NCI-H510A (cell line): ENCODE results near the gene PPP1R13B.
"Not testable (repeated sequence)": the region's sequence is repeated elsewhere in the genome, so short reads cannot be mapped to it uniquely, and the experiment has no call there.

Source experiments
- DNase-seq: peaks from one replicate; lab custom pipeline; 2025; lab: John Stamatoyannopoulos, UW

PPP1R13B gene

DNA sequence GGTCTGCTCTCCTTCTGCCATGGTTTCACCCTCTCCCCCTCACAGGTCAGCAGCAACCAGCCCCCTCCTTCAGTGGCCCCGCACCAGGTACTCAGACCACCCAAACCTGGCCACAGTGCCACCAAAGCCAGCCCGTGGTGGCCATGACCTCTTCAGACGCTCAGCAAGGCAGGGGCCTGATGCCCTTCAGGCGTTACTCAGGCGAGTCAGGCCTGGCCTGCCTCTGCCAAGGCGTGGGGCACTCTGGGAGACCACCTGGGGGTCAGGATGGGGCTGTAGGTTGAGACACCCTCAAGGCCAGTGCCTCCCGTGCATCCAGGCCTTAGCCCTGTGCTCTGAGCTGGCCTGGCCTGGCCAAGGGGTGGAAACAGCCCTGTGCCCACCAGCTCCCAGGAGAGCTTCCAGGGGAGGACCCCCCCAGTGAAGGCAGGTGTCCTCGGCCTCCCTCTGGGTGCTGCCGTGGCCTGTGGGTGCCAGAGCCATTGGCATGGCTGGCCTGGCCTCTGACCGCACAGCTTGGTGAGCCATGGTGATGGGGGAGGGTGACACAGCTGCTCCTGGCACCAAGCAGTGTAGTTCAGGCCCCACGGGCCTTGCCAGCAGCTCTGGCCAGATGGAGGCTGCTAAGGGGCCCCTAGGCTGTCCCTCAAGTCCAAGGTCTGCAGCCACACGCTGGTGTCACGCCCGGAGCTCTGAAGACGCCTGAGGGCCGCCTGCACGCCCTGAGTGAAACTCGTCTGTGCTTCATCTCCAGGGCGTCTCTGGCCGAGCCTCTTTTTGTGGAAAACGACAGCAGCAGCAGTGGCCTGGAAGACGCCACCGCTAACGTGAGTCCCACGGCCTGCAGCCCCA is 147.2 kb downstream of the PPP1R13B start:
- no peak for DNase-seq

DNA sequence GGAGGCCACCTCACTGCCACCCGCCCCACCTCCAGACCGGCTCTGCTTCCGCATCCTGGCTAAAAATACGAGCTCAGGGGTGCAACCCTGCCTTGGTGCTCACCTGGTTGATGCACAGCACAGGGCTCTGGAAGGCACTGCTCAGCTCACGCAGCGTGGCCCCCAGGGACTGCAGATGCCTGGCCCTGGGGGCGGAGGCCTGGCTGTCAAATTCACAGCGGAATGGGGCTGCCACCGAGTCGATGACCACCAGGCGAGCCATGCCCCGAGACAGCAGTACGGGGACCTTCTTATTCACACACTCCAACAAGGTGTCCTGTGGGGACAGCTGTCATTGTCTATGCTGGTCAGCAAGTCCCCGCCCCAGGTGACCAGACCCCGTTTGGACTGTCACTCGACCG is 148.1 kb downstream of the PPP1R13B start:
- no peak for DNase-seq

DNA sequence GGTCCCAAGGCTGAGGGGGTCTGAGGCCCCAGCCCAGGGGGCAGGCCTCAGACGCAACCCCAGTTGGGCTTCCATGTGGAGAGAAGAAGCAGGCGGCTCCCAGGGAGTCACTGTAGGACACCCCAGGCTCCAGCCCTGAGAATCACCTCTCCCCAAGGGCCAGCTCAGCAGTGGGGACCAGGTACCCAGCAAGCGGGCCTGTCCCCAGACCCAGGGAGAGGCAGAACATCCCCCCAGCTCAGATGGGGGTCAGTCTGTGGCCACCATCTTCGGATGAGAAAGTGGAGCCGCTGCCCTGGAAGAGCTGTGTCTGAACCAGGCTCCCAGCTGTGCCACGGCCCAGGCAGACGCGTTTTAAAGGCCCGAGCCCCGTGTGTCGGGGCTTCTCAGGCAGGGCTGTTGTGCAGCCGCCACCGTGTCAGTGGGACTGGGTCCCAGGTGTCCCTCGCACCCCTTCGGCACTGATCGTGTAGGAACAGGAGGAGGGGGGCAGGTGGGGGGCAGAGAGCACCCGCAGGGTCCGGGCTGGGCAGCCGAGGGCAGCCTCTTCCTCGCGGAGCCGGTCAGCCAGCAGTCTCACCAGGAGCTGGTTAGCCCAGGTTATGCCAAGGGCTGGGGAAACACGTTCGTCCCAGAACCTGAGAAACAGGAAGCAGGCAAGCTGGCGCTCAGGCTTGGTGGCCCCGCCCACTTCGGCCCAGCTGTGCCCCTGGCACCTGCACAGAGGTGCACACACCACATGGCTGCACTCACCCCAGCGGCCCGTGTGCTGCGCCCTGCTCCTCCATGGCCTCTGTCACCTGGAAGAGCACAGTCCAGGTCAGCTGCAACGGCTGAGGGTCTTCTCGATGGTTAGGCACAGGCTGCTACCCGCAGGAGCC is 148.8 kb downstream of the PPP1R13B start:
- DNase-seq: peak; percentile 83

DNA sequence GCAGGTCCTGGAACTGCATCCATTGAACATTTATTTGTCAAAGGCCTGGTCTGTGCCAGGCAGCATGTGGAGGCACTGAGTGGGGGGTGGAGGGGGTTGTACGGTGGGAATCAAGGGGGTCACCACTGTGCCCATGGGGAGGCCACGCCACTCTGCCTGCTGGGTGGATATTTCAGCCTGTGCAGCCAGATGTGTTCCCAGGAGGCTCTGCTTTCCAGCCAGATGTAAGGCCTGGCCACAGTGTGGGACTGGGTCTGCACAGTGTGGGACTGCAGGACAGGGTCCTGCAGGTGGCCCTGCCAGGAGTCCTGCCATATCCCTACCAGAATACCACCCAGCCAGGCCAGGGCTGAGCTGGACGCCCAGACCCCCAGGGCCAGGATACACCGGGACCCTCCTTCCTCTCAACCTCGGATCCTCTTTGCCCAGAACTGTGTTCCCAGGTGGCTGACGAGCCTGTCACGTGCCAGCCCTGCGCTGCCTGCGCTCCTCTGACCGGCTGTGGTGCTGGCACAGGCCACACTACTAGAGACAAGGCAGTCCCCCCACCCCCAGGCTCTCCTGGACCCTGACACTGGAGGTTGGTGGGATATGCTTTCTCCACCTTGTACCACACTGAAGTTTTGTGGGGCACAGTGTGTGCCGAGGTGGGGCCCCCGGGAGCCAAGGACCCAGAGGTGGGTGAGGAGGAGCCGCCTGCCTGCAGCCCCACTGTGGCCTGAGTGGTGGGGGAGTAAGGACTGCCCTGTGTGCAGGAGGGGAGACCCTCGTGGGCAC is 149.6 kb downstream of the PPP1R13B start:
- no peak for DNase-seq

DNA sequence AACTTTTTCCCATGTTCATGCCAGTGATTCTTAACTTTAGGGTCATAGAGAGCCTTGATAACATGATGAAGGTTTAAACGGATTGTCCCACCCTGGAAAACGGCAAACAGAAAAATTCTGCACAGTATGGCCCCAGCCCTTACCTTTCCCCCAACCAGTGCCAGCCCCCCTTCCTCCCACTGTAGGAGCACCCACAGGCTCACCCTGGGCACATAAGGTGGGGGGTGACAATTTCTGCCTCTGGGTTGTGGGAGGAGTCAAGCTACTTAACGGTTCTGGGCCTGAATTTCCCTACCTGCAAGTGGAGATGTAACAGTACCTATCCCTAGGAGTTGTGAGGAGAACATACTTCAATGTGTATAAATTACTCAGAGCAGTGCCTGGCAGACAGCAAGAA is 150.2 kb downstream of the PPP1R13B start:
- DNase-seq: no peak

DNA sequence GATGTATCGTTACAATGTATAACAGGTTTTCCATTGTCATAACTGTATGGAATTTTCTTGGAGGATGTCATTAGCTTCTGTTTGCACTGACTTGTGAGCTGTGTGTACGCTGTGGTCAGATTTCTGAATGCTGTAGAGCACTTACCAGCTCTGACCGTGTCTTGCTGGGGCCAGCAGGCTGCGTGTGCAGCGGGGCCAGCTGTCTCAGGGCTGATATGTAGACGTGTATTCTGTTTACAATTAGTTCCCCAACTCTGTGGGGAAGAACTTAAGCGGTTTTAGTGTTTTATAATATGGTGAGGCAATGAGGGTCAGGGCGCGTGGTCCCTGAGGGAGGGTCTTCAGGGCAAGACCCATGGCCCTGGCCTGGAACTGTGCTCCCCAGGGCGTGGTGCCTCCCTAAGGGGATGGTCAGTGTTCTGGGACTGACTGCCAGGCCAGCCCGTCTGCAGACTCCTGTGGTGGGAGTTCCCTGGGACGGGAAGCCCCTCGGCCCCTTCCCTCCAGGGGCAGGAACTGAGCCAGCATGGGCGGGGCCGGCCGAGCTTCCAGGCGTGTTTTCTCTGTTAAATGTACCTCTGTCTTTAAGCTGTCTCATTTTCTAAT is 150.8 kb downstream of the PPP1R13B start:
- no peak for DNase-seq

DNA sequence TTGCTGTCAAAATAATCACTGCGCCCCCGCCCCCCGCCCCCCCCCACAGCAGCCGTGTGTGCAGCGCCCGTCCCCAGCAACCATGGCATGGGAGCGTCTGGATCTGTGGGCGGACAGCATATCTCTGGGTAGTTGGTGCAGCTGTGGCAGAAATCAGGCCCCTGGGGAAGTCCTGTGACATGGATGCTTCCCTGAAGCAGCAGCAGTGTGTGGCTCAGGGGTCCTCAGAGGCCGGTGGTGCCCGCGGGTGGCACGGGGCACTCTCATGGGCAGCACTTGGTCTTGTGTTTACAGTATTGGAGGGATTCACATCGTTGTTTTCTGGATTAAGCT is 151.3 kb downstream of the PPP1R13B start:
- no peak for DNase-seq

DNA sequence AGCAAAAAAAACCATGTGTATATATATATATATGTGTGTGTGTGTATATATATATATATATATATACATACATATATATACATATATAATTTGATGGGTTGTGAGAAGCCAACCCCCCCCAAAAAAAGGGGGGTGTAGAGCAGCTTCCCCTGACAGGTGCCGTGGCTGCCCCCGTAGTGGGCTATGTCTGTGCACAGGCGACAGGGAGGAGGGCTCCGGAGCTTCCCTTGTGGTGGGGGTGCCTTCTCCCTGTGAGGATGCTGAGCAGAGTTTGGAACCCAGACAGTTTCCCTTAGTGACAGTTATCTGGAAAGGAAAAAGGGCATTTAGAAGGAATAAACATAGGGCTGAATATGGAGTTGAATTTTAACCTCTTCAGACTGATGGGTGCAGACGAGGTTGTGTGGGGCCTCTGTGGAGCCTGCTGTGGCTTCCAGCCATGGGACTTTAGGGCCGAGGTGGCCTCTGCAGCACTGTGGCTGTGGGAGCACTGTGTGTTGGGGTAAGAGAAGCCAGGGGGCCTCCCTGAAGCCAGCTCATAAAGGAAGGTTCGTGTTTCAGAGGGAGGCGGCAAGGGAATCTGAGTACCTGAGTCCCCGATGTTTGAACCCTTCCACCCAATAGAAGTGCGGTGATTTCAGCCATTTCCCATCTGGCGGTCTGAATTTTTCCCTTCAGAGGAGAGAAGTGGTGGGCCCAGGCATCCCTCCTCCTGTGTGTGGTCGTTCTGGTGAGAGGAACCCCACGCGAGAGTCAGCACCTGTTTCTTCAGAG is 151.9 kb downstream of the PPP1R13B start:
- no peak for DNase-seq

DNA sequence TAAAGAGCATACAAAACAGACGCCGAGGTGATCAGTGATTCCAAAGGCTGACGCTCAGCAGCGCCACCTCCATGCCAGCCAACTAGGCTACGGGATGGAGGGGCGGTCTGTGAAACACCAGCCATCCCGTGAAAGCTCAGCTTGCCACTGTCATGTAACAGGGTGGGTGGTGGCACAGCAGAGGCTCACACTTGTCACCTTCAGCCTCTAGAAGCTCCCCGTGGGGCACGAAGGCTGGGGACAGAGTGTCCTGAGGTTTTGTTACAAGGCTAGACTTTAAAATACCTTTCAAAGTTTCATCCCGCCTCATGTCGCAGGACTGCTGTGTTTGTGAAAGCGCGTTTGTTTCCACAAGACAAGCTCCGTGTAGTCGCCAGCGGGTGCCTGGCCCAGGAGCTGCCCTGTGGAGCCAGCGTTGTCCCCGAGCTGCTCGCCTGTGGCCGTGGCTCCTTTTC is 152.8 kb downstream of the PPP1R13B start:
- DNase-seq: no peak

DNA sequence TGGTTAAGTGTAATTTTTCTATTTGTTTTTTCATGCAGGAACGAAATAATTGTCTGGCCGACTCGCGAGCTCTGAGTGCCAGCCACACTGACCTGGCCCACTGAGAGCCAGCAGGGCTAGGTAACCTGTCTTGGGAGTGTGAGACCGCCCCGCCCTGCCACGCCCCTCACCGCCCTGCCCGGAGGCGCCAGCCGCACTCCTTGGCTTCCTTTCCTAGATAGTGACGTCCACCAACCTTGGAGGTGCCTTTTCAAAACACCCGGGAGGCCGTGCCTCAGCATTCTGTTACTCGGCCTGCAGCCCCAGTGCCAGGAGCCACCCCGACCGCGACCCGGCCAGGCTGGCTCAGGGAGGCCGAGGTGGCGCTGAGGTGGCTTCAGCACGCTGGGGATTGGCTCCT is 153.9 kb downstream of the PPP1R13B start:
- DNase-seq: no peak

DNA sequence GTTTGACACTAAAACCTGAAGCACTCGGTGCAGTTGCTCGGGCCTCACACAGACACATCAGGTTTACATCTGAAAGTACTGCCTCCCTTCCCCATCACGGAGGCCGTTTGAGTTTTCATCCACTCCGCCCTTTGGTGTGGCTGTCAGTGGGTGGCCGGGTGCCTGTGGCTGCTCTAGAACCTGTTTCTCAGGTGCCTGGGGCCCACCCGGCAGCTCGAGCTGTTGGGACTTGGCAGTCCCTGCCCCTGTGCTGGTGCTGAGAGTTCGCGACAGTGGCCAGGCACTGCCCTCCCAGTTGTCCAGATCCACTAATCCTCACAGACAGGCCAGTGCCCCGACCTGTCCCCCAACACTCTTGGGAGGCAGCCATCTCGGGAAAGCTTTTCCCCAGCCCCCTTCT is 154.5 kb downstream of the PPP1R13B start:
- DNase-seq: no peak

DNA sequence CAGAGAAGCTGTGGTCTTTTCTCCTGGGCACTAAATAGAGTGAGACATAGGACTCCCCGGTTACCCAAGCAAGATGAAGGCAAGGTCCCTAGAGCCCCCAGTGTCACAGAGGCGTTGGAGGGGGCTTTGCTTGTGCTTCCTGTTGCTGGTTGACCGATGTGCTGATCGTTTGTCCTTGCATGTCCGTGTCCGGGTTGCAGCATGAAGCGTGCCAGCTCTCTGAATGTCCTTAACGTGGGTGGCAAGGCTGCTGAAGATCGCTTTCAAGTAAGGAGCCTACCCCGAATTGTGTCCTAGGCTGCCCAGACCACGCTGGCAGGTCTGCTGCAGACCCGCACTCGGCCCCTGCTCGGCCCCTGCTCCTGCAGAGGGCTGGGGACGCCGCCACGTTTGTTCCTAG is 155.2 kb downstream of the PPP1R13B start:
- no peak for DNase-seq

DNA sequence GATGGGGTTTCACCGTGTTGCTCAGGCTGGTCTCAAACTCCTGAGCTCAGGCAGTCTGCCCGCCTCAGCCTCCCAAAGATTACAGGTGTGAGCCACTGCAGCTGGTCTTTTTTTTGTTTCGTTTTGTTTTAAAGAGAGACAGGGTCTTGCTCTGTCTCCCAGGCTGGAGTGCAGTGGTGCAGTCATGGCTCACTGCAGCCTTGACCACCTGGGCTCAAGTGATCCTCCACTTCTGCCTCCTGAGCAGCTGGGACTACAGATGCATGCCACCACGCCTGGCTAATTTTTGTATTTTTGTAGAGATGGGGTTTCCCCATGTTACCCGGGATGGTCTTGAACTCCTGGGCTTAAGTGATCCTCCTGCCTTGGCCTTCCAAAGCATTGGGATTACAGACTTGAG is 155.7 kb downstream of the PPP1R13B start:
- DNase-seq: not testable (repeated sequence)

DNA sequence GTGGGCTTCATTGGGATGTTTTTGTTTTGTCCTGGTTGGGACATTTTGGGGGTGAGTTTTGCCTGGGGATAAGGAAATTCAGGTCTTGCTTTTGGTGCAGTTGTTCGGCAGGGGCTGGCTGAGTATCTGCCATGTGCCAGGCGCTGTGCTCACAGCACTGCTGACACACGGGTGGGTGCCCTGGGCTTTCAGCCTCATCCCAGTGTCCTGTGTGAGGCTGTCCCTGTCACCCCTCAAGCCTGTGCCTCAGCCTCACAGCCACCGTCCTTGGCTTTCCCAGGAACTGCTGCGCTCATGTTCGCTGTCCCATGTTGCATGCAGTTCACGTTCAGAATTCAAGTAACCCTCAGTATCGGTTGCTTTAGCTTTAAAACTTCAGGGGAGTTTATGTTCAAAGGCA is 157.0 kb downstream of the PPP1R13B start:
- no peak for DNase-seq

DNA sequence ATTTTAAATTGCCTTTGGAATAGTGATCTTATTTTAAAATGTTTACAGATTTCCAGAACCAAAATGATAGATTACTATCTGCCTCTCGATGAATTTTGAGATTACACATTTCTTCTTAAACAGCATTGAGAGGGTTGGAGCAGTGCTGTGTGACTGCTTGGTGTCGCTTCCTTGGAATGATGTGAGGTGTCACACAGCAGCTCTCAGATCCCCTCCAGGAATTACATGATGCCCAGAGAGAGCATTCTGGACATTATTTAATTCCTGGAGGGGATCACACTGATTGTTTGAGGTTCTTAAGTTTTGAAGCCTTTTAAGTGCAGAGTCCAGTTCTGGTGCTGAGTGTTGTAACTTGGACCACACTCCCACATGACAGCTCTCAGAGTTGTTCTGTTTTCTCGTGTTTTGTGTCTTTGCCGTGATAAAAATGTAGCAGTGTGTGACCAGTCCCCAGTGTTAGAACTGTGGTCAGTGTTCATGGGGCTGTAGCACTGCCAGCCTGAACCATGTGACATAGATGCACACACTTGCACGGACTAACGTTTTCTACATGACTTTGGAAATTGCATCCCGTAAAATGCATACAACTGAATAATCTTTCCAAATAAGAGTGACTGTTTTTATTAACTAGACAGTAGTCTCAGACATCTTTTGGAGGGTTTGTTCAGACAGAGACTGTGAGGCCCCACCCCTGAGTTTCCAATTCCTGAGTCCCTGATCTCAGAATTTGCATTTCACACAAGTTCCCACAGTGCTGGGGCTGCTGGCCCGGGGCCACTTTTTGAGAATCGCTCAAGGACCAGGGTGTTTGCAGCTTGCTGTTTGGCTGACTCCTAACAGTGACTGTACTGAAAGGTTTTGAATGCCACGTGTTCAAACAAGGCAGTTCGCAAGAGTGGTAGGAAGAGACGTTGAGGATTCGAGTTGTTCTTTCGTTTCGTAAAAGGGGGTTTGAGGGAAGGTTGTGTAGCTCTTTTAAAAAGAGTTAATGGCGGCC is 158.2 kb downstream of the PPP1R13B start:
- no peak for DNase-seq

DNA sequence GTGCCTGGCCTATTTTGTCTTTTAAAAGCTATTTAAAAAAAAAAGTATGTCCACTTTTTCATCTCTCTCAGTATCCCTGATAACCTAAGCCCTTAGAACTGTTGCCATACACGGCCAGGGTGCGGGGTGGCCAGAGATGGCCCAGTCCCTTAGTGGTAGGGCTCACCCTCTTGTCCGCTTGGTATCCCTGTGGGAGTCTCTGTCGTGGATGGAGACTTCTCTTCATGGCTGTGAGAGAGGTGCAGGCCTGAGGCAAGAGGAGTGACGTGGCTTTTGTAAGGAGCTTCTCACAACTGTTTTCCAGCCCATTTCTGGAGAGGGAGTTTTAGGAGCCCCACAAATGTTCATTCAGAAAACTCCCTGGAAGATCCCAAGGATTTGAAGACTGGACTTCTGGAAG is 158.9 kb downstream of the PPP1R13B start:
- DNase-seq: no peak

DNA sequence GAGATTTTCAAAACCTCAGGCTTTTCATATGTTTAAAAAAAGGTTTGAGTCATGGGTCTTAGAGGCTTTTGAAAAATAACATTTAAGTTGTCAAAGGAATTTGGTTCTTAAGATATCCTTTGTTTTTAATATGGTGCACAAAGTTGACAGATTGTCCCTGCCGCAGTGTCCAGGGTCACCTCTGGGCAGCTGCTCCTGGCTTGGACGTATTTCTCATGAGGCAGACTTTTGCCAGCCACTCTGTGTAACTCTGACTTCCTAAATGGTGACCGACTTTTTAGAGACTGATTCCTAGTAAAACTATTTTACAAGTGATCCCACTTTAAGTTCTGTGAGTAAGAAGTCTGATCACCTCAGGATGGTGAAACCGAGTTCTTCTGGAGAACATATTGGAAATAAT is 159.7 kb downstream of the PPP1R13B start:
- no peak for DNase-seq

DNA sequence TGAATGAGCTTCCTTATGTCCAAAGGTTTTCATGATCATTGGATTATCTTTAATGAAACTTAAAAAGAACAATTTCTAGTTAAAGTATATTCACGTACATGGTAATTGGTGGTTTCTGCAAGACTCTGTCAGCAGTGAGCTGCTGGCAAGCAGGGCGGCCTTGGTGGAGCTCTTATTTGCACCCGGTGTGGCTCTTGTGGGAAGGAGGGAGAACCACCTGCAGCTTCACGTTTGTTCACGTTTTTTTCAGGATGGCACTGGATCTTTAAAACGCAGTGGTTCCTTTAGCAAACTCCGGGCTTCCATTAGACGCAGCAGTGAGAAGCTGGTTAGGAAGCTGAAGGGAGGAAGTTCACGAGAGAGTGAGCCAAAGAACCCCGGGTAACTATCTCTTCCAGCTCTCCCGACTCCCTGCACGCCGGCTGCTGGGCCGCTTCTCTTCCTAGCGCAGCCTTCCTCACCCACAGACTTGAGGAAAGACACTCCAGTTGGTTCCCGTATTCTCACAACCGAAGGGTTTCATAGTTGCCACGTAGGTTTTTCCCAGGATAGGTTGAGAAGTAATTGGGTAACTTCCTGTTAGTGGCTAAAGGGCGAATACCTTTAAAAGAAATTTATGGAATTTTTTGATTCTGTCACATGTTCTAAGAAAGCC is 160.4 kb downstream of the PPP1R13B start:
- DNase-seq: no peak
